Hepatocyte (in vitro differentiated cells): ENCODE data around the gene AXIN1.

ENCODE experiments used
- EZH2 ChIP-seq: fragments of 200-600 bp; sonication (generic); IDR thresholded peaks from 2 replicates; pipeline ENCODE4 v1.6.1; 2016; ENCODE audit warnings: antibody characterized with exemption, mild to moderate bottlenecking, borderline replicate concordance
- EZH2phosphoT487 ChIP-seq: fragments of 200-600 bp; sonication (generic); IDR thresholded peaks from one replicate; pipeline ENCODE4 v1.6.1; 2018; ENCODE audit warnings: antibody characterized with exemption, mild to moderate bottlenecking, low read depth, moderate library complexity; ENCODE audit not compliant: unreplicated experiment, severe bottlenecking
- TF ChIP-seq, protein P1 (sequence below): fragments of 200-600 bp; sonication (generic); IDR thresholded peaks from 2 replicates; pipeline ENCODE4 v1.5.1; 2016; ENCODE audit warnings: antibody characterized with exemption, mild to moderate bottlenecking; ENCODE audit not compliant: poor library complexity

DNA sequence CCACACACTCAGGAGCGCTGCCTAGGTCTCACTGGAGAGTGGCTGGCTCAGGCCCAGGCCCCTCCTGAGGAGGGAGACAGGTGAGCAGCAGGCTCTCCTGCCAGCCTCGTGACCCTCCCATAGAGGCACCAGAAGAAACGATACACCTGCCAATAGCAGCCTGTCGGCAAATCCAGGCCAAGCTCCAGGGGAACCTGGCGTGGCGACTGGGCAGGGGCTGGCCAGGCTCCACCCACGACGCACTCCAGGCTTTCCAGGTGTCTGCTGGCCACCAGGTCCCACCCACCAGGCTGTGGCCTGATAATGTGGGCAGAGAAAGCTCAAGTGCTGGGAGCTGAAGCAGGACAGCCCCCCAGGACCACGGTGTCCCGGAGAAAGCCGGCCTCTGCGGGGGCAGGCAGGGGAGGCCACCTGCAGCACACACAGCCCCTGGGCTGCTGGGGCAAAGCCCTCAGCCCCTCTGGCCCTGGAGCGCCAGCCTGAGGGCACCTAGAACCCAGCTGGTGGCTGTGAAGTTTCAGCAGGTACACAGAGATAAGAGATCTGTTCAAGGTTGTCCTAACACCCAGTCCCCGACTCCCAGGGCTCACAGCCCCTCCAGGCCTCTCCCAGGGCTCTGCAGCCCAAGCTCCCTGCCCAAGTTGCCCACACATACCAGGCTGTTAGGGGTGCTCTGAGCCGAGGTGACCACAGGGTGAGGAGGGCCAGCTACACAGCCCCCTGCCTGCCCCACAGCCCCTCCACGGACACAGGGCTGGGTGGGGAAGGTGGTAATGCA is 26.8 kb upstream of the AXIN1 start:
- TF ChIP-seq, protein P1, sequence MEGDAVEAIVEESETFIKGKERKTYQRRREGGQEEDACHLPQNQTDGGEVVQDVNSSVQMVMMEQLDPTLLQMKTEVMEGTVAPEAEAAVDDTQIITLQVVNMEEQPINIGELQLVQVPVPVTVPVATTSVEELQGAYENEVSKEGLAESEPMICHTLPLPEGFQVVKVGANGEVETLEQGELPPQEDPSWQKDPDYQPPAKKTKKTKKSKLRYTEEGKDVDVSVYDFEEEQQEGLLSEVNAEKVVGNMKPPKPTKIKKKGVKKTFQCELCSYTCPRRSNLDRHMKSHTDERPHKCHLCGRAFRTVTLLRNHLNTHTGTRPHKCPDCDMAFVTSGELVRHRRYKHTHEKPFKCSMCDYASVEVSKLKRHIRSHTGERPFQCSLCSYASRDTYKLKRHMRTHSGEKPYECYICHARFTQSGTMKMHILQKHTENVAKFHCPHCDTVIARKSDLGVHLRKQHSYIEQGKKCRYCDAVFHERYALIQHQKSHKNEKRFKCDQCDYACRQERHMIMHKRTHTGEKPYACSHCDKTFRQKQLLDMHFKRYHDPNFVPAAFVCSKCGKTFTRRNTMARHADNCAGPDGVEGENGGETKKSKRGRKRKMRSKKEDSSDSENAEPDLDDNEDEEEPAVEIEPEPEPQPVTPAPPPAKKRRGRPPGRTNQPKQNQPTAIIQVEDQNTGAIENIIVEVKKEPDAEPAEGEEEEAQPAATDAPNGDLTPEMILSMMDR: no peak
- no peak for TF ChIP-seq EZH2
- TF ChIP-seq EZH2phosphoT487: no peak
